ENCODE data around the gene CDK6.

Gene CDK6

GRCh38 chr7:92824901-92825480 lies 11.4 kb downstream of the CDK6 start:
- DNase-seq: no peak

- DNase-seq: no peak
Observed at GRCh38 chr7:92824450-92824849, 11.9 kb downstream of the CDK6 start.

GRCh38 chr7:92823042-92823441 lies 13.3 kb downstream of the CDK6 start:
- DNase-seq: no peak

- DNase-seq: no peak
Observed at GRCh38 chr7:92820191-92820590, 16.2 kb downstream of the CDK6 start.

DNA sequence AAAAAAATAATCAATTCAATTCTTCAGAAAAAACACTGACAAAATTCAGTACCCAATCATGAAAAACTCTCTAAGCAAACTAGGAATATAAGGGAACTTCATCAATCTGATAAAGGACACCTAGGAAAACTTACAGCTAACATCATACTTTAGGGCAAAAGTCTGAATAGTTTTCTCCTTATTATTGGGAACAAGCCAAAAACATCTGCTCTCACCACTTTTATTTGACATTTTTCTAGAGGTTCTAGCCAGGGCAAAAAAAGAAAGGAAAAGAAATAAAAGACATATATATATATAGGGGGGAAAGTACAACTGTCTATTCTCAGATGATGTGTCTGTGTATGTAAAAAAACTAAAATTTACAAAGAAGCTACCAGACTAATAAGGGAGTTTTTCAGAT lies 19.0 kb downstream of the CDK6 start:
- no peak for DNase-seq

DNA sequence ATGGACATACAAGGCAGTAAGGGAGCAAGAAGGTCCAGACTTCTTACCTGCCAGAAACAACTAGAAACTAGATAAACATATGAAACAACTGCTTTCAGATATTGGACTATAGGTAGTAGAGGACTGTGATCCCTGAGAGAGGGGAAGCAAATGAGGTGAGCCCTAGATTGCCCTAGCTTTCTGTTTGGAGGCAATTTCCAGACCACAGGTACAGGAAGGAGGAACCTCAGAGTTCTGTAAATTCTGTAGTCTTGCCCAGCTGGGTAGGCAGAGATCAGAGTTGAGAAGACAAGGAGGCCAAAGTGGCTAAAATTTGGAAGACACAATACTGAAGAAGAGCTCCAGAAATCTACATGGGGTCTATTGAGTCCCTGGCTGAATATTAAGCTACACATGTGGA lies 21.0 kb downstream of the CDK6 start:
- no peak for DNase-seq

GRCh38 chr7:92813390-92814024 lies 22.9 kb downstream of the CDK6 start:
- no peak for DNase-seq

DNA sequence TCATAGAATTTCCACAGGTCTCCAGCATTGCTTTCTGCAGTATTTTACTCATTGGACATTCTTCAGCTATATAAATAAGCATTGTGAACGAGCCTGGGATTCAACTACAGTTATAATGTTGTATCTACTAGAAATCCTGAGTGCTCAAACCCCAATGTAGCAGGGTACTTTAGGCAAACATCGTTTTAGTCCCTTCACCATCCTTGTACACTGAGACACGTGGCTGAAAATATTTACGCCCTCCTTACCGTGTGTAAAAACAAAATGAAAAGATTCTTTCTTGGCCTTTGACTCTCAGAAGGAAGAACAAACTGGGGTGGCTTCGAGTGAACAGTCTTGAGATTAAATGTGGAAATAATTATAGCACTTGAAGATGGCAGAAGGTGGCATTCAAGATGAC lies 25.2 kb downstream of the CDK6 start:
- DNase-seq: no peak

- DNase-seq: no peak
Observed at GRCh38 chr7:92809760-92810573, 26.4 kb downstream of the CDK6 start.

DNA sequence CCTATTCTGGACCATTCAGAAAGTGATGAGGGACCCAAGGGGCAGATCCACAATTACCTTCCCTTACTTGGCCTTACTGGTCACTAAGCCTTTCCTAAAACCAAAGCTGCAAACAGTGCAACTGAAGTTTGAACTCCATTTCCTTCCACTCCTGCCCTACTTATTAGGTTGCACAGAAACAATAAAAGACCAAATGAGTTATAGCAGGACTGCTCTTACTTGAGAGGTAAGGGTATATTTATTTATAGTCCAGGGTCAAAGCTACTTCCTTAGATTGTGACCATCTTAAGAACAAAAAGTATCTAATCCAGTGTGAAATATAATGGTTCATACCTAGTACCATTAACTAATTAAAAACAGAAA lies 27.0 kb downstream of the CDK6 start:
- no peak for DNase-seq

GRCh38 chr7:92808635-92809034 lies 27.7 kb downstream of the CDK6 start:
- no peak for DNase-seq

DNA sequence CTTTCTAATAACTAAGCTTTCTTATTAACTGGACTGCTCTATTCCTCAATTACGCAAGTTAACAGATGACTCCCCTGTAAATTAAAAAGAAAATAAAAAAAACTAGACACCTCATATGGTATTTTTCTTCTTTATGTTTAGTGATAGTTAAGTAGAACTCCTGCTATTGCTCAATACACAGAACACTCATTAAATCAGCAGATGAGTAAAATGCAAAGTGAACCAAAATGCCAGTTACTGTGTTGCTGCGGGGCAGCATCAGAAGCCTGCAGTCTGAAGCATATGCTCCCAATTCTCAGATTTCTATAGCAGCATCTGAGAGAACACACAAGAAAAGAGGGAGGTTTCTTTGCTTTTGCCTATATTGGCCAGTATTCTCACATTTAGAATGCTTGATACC lies 28.4 kb downstream of the CDK6 start:
- DNase-seq: no peak

- DNase-seq: no peak
Observed at GRCh38 chr7:92806496-92806895, 29.9 kb downstream of the CDK6 start.

GRCh38 chr7:92802406-92802805 lies 34.0 kb downstream of the CDK6 start:
- DNase-seq: no peak

- DNase-seq: no peak
Observed at GRCh38 chr7:92799446-92800211, 36.7 kb downstream of the CDK6 start.

GRCh38 chr7:92798517-92799249 lies 37.7 kb downstream of the CDK6 start:
- DNase-seq: no peak

GRCh38 chr7:92797693-92798092 lies 38.7 kb downstream of the CDK6 start:
- no peak for DNase-seq

DNA sequence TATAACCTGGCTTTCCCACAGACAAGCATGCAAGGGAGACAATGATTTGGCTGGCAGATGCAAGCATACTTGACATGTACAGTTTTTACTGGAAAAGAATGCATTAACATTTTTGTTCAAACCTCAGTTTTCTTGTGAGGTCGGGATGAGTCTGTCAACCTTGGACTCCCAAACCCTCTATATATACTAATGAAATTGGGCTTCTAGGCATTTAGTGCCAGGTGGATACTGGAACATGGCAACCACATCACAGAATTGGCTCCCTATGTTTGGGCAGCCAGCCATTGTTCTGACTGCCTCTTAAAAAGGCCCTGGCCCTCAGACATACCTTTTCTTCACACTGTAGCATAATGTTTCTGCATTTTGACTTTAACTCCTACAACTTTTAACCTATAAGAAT lies 39.1 kb downstream of the CDK6 start:
- DNase-seq: no peak

DNA sequence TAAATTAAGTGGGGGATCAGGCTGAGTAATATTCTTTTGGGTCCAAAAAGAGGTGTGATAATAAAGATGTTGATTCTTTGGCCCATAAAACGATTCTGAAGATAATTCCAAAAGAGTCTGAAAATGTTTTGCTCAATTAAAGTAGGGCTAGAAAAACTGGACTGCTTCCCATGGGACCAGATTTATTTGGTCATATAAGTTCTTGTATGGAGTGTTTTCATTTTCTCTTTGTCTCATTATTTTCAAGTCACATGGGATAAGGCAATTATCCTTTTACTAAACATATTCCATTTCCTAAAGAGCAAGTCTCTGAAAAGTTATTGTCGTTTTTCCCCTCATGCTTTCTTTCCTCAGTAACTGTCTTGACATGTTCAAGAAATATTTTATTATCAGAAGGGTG lies 41.5 kb downstream of the CDK6 start:
- no peak for DNase-seq

DNA sequence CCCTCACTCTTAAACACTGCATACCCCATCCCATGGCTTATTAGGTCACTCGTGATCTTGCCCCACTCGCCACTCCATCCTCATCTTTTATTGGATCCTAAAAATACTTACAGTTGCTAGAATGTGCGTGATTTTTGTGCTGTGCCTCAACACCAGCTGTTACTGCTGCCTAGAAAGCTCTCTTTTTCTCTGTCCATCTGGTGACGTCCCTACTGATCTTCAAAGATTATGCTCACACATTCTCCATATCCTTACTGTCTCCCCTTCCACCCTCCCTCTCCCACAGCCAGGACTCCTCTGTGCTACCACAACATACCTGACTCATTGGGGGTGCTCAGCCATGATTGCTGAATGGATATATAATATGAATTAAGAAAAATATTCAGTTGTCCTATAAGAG lies 42.0 kb downstream of the CDK6 start:
- no peak for DNase-seq

DNA sequence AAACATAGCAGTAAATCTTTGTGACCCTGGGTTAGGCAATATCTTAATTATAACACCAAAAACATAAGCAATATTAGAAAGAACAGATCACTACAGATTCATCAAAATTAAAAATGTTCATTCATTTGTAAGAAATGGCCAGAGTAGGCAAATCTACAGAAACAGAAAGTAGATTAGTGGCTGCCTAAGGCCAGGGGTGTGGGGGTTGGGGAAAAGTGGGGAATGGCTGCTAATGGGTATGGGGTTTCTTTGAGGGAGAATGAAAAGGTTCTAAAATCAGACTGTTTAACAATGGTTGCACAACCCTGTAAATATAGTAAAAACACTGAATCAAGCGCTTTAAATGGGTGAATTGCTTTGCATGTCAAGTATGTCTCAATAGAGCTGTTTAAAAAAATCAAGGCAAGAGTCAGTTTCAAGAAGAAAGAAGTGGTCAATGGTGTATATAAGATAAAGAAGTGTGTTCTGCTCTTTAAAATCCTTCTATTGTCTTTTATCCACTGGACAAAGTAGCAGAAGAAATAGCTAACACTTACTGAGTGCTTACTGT lies 42.6 kb downstream of the CDK6 start:
- no peak for DNase-seq

GRCh38 chr7:92790992-92791391 lies 45.4 kb downstream of the CDK6 start:
- DNase-seq: no peak
